ENCODE measurements around the gene PNRC1.
"Not testable (repeated sequence)": the region's sequence is repeated elsewhere in the genome, so short reads cannot be mapped to it uniquely, and the experiment has no call there.

Gene PNRC1

GRCh38 chr6:89080281-89081128, at the start of gene PNRC1:
PNRC1 (plus strand) TSS chr6:89080751; CDS start chr6:89080895, 144 bp downstream.
- FAIRE-seq = peak; percentile 97

- FAIRE-seq = no peak
These were observed 48.0 kb upstream of the PNRC1 start for GRCh38 chr6:89032599-89032998.

GRCh38 chr6:89033461-89033860, 47.1 kb upstream of the PNRC1 start:
- FAIRE-seq = no peak

GRCh38 chr6:89034116-89034515, 46.4 kb upstream of the PNRC1 start:
- not testable (repeated sequence) for FAIRE-seq

- FAIRE-seq = no peak
These were observed 45.8 kb upstream of the PNRC1 start for GRCh38 chr6:89034586-89035251.

GRCh38 chr6:89035252-89036101, 45.1 kb upstream of the PNRC1 start:
- no peak for FAIRE-seq

- no peak for FAIRE-seq
These were observed 43.2 kb upstream of the PNRC1 start for GRCh38 chr6:89037141-89037900.

GRCh38 chr6:89037901-89038293, 42.7 kb upstream of the PNRC1 start:
- FAIRE-seq = not testable (repeated sequence)

- FAIRE-seq = no peak
These were observed 37.9 kb upstream of the PNRC1 start for GRCh38 chr6:89042664-89043063.

GRCh38 chr6:89044328-89045010, 36.1 kb upstream of the PNRC1 start:
- FAIRE-seq = no peak

GRCh38 chr6:89045011-89045387, 35.6 kb upstream of the PNRC1 start:
- FAIRE-seq = no peak

- no peak for FAIRE-seq
These were observed 35.0 kb upstream of the PNRC1 start for GRCh38 chr6:89045576-89045975.

- no peak for FAIRE-seq
These were observed 33.1 kb upstream of the PNRC1 start for GRCh38 chr6:89047473-89047872.

GRCh38 chr6:89048288-89048923, 32.1 kb upstream of the PNRC1 start:
- no peak for FAIRE-seq

- no peak for FAIRE-seq
These were observed 31.6 kb upstream of the PNRC1 start for GRCh38 chr6:89048985-89049384.

- no peak for FAIRE-seq
These were observed 30.4 kb upstream of the PNRC1 start for GRCh38 chr6:89050155-89050554.

GRCh38 chr6:89050697-89051096, 29.9 kb upstream of the PNRC1 start:
- no peak for FAIRE-seq

GRCh38 chr6:89051676-89052075, 28.9 kb upstream of the PNRC1 start:
- FAIRE-seq = no peak

- FAIRE-seq = no peak
These were observed 26.3 kb upstream of the PNRC1 start for GRCh38 chr6:89054208-89054607.

GRCh38 chr6:89057759-89058158, 22.8 kb upstream of the PNRC1 start:
- FAIRE-seq = no peak

- FAIRE-seq = no peak
These were observed 21.9 kb upstream of the PNRC1 start for GRCh38 chr6:89058627-89059026.

- FAIRE-seq = no peak
These were observed 21.3 kb upstream of the PNRC1 start for GRCh38 chr6:89059227-89059626.
